Neural crest cell (in vitro differentiated cells): ENCODE measurements around the gene RUNX3. TPM values are rescaled to one million over a fixed set of nuclear protein-coding genes. Genes with fewer than 3 reads are reported as not detected.
"Not testable (repeated sequence)": the region's sequence is repeated elsewhere in the genome, so short reads cannot be mapped to it uniquely, and the experiment has no call there.

ENCODE experiments used
- DNase-seq: peaks from one replicate; pipeline ENCODE4 v3.0.0; 2021; ENCODE audit warnings: low read depth, mixed read lengths, low spot score
- H3K27ac Mint-ChIP-seq: one replicate; pipeline ENCODE4 v1.8.0; 2021; ENCODE audit warnings: mild to moderate bottlenecking, mixed read lengths; ENCODE audit not compliant: unreplicated experiment
- H3K27me3 Mint-ChIP-seq: 2 replicates; pipeline ENCODE4 v1.8.0; 2021; ENCODE audit warnings: low read depth, mild to moderate bottlenecking, mixed read lengths
- H3K36me3 Mint-ChIP-seq: 2 replicates; pipeline ENCODE4 v1.8.0; 2021; ENCODE audit warnings: low read depth, mild to moderate bottlenecking, mixed read lengths
- H3K4me1 Mint-ChIP-seq: 2 replicates; pipeline ENCODE4 v1.8.0; 2021; ENCODE audit warnings: mixed read lengths
- H3K4me3 Mint-ChIP-seq: one replicate; pipeline ENCODE4 v1.8.0; 2021; ENCODE audit warnings: mild to moderate bottlenecking, mixed read lengths
- H3K9me3 Mint-ChIP-seq: 2 replicates; pipeline ENCODE4 v1.8.0; 2021; ENCODE audit warnings: mixed read lengths
- total RNA-seq: library from RNA; stranded (reverse); gene quantifications from 2 replicates; pipeline ENCODE4 v1.2.1, GENCODE V29; 2021
- TF ChIP-seq, protein P1 (sequence below): fragments of 200-600 bp; sonication (generic); conservative IDR thresholded peaks from 2 replicates; pipeline ENCODE4 v1.5.0; 2021; ENCODE audit warnings: antibody characterized with exemption, mild to moderate bottlenecking

The RUNX3 gene
- total RNA-seq, 1 donor from 2014 or later: 0.16 TPM

GRCh38 chr1:24892188-24893153 is 37.6 kb downstream of the RUNX3 start:
- no peak overlapping the region for H3K4me3 Mint-ChIP-seq
- H3K4me1 Mint-ChIP-seq: no peaks in the 10 kb centered on the region
- DNase-seq: no peak
- H3K27me3 Mint-ChIP-seq: peaks cover 11% of the 10 kb centered on the region
- no peak overlapping the region for H3K27ac Mint-ChIP-seq
- H3K9me3 Mint-ChIP-seq: peaks cover 8% of the 10 kb centered on the region
- no peaks in the 10 kb centered on the region for H3K36me3 Mint-ChIP-seq
- TF ChIP-seq, protein P1, sequence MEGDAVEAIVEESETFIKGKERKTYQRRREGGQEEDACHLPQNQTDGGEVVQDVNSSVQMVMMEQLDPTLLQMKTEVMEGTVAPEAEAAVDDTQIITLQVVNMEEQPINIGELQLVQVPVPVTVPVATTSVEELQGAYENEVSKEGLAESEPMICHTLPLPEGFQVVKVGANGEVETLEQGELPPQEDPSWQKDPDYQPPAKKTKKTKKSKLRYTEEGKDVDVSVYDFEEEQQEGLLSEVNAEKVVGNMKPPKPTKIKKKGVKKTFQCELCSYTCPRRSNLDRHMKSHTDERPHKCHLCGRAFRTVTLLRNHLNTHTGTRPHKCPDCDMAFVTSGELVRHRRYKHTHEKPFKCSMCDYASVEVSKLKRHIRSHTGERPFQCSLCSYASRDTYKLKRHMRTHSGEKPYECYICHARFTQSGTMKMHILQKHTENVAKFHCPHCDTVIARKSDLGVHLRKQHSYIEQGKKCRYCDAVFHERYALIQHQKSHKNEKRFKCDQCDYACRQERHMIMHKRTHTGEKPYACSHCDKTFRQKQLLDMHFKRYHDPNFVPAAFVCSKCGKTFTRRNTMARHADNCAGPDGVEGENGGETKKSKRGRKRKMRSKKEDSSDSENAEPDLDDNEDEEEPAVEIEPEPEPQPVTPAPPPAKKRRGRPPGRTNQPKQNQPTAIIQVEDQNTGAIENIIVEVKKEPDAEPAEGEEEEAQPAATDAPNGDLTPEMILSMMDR: no peak

DNA sequence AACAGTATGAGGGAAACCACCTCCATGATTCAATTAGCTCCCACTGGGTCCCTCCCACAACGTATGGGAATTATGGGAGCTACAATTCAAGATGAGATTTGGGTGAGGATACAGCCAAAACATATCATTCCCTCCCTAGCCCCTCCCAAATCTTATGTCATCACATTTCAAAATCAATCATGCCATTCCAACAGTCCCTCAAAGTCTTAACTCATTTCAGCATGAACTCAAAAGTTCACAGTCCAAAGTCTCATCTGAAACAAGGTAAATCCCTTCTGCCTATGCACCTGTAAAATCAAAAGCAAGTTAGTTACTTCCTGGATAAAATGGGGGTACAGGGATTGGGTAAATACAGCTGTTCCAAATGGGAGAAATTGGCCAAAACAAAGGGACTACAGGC is 38.7 kb downstream of the RUNX3 start:
- H3K4me3 Mint-ChIP-seq, H3K27ac Mint-ChIP-seq, H3K36me3 Mint-ChIP-seq, H3K4me1 Mint-ChIP-seq, DNase-seq, H3K9me3 Mint-ChIP-seq: not testable (repeated sequence)
- H3K27me3 Mint-ChIP-seq: peaks cover 18% of the 10 kb centered on the region

GRCh38 chr1:24890887-24891286 is 39.2 kb downstream of the RUNX3 start:
- Mint-ChIP-seq H3K27ac (no peak overlapping the region), H3K4me3 (no peak overlapping the region), H3K36me3 (no peaks in the 10 kb centered on the region), H3K4me1 (no peaks in the 10 kb centered on the region), H3K27me3 (peaks cover 20% of the 10 kb centered on the region), H3K9me3 (peaks cover 8% of the 10 kb centered on the region)
- TF ChIP-seq, protein P1: no peak
- DNase-seq: no peak

GRCh38 chr1:24888971-24889676 is 41.0 kb downstream of the RUNX3 start:
- Mint-ChIP-seq H3K36me3 (no peaks in the 10 kb centered on the region), H3K27ac (no peak overlapping the region), H3K4me1 (no peaks in the 10 kb centered on the region), H3K9me3 (peaks cover 8% of the 10 kb centered on the region), H3K27me3 (peaks cover 35% of the 10 kb centered on the region), H3K4me3 (no peak overlapping the region)
- TF ChIP-seq, protein P1: no peak
- DNase-seq: no peak

DNA sequence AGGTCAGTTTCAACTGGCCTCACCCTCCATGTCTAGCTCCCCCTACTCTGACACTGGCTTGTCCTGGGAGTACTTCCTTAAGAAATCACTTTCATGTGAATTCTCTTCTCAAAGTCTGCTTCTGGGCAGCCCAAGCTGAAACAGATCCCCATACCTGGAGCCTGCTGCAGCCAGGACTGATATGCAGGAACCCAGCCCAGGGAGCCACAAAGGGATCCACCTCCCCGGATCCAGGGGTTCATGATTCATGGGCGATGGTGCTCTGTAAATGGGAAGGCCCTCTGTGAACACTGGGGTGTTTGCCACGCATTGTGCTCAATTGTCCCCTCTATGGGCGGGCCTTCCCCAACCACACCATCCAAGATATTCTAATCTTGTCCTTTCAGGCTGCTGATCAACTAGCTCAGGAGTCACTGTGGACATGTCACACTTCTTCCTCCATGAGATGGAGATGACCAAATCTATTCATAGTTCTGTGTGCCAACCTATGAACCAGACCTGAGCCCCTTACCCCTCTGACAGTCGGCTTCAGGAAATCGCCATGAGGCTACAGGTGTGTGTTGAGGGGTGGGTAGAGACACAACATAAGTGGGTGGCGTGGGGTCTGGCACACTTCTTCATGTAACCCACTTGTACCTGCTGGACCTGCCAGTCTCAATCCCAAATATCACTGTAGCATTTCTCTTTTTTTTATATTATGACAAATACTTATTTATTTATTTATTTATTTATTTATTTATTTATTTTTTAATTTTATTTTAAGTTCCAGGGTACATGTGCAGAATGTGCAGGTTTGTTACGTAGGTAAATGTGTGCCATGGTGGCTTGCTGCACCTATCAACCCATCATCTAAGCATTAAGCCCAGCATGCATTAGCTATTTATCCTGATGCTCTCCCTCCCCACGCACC is 41.8 kb downstream of the RUNX3 start:
- Mint-ChIP-seq H3K27me3 (peaks cover 43% of the 10 kb centered on the region), H3K9me3 (peaks cover 8% of the 10 kb centered on the region), H3K4me1 (no peaks in the 10 kb centered on the region), H3K36me3 (no peaks in the 10 kb centered on the region), H3K4me3 (no peak overlapping the region), H3K27ac (no peak overlapping the region)
- TF ChIP-seq, protein P1: no peak
- DNase-seq: no peak
